Astrocyte (in vitro differentiated cells and primary cell): ENCODE measurements around the gene PDE6D. TPM values are rescaled to one million over a fixed set of nuclear protein-coding genes. Genes with fewer than 3 reads are reported as not detected.
A peak's percentile ranks its signal among the peaks of the same experiment; 100 is the strongest.

Source experiments
- DNase-seq: peaks from one replicate; pipeline ENCODE4 v3.0.0-alpha.2; 2010; ENCODE audit warnings: low read depth
- FAIRE-seq: peaks from 2 replicates; lab custom pipeline; 2011; peaks lifted over from hg19 to GRCh38; lab: Jason Lieb, UNC
- H2AFZ ChIP-seq: 2 replicates; pipeline ENCODE4 v1.6.0; 2012; ENCODE audit warnings: low read depth, low read length, inconsistent platforms
- H3K27ac ChIP-seq: 2 replicates; pipeline ENCODE4 v1.5.1; 2011; ENCODE audit warnings: low read depth, low read length, inconsistent platforms
- H3K27me3 ChIP-seq: 2 replicates; pipeline ENCODE4 v1.6.0; 2011; ENCODE audit warnings: low read length, inconsistent platforms; ENCODE audit not compliant: insufficient read depth
- H3K36me3 ChIP-seq: 2 replicates; pipeline ENCODE4 v1.5.1; 2011; ENCODE audit warnings: low read length, inconsistent platforms; ENCODE audit not compliant: insufficient read depth
- H3K4me1 ChIP-seq: 2 replicates; pipeline ENCODE4 v1.5.1; 2011; ENCODE audit warnings: low read length, inconsistent platforms; ENCODE audit not compliant: insufficient read depth
- H3K4me2 ChIP-seq: 2 replicates; pipeline ENCODE4 v1.6.0; 2012; ENCODE audit warnings: low read length, inconsistent platforms
- H3K4me3 ChIP-seq: 2 replicates; pipeline ENCODE4 v1.5.1; 2011; ENCODE audit warnings: low read depth, mild to moderate bottlenecking, low read length, inconsistent platforms; ENCODE audit not compliant: insufficient read depth
- H3K79me2 ChIP-seq: 2 replicates; pipeline ENCODE4 v1.6.0; 2012; ENCODE audit warnings: mild to moderate bottlenecking, low read length, inconsistent platforms; ENCODE audit not compliant: insufficient read depth
- H3K9ac ChIP-seq: 2 replicates; pipeline ENCODE4 v1.6.0; 2012; ENCODE audit warnings: mild to moderate bottlenecking, low read length, inconsistent platforms
- H3K9me3 ChIP-seq: 2 replicates; pipeline ENCODE4 v1.5.1; 2012; ENCODE audit warnings: low read depth, mild to moderate bottlenecking, low read length, inconsistent platforms; ENCODE audit not compliant: insufficient read depth
- H4K20me1 ChIP-seq: 2 replicates; pipeline ENCODE4 v1.6.0; 2012; ENCODE audit warnings: low read length, inconsistent platforms; ENCODE audit not compliant: insufficient read depth
- H3K27ac Mint-ChIP-seq: one replicate; pipeline ENCODE4 v1.8.0; 2021; ENCODE audit warnings: mild to moderate bottlenecking, mixed read lengths; ENCODE audit not compliant: unreplicated experiment
- H3K27me3 Mint-ChIP-seq: one replicate; pipeline ENCODE4 v1.8.0; 2021; ENCODE audit warnings: low read depth, mixed read lengths; ENCODE audit not compliant: unreplicated experiment
- H3K36me3 Mint-ChIP-seq: one replicate; pipeline ENCODE4 v1.8.0; 2021; ENCODE audit warnings: low read depth, mixed read lengths; ENCODE audit not compliant: unreplicated experiment
- H3K4me1 Mint-ChIP-seq: one replicate; pipeline ENCODE4 v1.8.0; 2021; ENCODE audit warnings: low read depth, mixed read lengths; ENCODE audit not compliant: unreplicated experiment
- H3K4me3 Mint-ChIP-seq: one replicate; pipeline ENCODE4 v1.8.0; 2021; ENCODE audit warnings: mild to moderate bottlenecking, moderate library complexity, mixed read lengths; ENCODE audit not compliant: unreplicated experiment
- H3K9me3 Mint-ChIP-seq: one replicate; pipeline ENCODE4 v1.8.0; 2021; ENCODE audit warnings: mild to moderate bottlenecking, mixed read lengths; ENCODE audit not compliant: unreplicated experiment
- CTCF ChIP-seq: IDR thresholded peaks from 2 replicates; pipeline ENCODE4 v1.5.1; 2011; ENCODE audit warnings: low read depth, mild to moderate bottlenecking, inconsistent platforms, low read length, moderate library complexity; ENCODE audit not compliant: insufficient read depth
- EZH2 ChIP-seq: IDR thresholded peaks from 2 replicates; pipeline ENCODE4 v1.6.1; 2012; ENCODE audit warnings: mild to moderate bottlenecking, low read length, inconsistent platforms; ENCODE audit not compliant: insufficient read depth
- total RNA-seq: library from RNA; stranded (reverse); gene quantifications from 2 replicates; pipeline ENCODE4 v1.2.1, GENCODE V29; 2021

The PDE6D gene
- total RNA-seq, 1 donor from 2014 or later: 19.0 TPM

GRCh38 chr2:231765496-231765929 lies 15.6 kb downstream of the PDE6D start:
- no peaks in the 10 kb centered on the region for H4K20me1 ChIP-seq
- Mint-ChIP-seq H3K36me3 (no peaks in the 10 kb centered on the region), H3K27ac (peak overlapping the region; percentile 37), H3K4me3 (no peak overlapping the region), H3K4me1 (peaks cover 27% of the 10 kb centered on the region), H3K9me3 (no peaks in the 10 kb centered on the region), H3K27me3 (no peaks in the 10 kb centered on the region)
- FAIRE-seq (no peak), DNase-seq (no peak)
- H3K9me3 ChIP-seq: no peaks in the 10 kb centered on the region
- H3K36me3 ChIP-seq: no peaks in the 10 kb centered on the region
- H3K4me1 ChIP-seq: peaks cover 3% of the 10 kb centered on the region
- no peak overlapping the region for H3K9ac ChIP-seq
- no peak overlapping the region for H3K4me2 ChIP-seq
- no peak overlapping the region for H3K27ac ChIP-seq
- no peak overlapping the region for H2AFZ ChIP-seq
- TF ChIP-seq EZH2 (no peak), CTCF (no peak)
- H3K4me3 ChIP-seq: no peak overlapping the region
- no peaks in the 10 kb centered on the region for H3K27me3 ChIP-seq
- no peaks in the 10 kb centered on the region for H3K79me2 ChIP-seq

- Histone ChIP-seq H3K27me3 (no peaks in the 10 kb centered on the region), H3K9ac (no peak overlapping the region), H3K4me1 (peaks cover 3% of the 10 kb centered on the region), H3K79me2 (no peaks in the 10 kb centered on the region), H3K36me3 (no peaks in the 10 kb centered on the region), H4K20me1 (no peaks in the 10 kb centered on the region), H3K27ac (no peak overlapping the region), H2AFZ (no peak overlapping the region), H3K4me3 (no peak overlapping the region), H3K9me3 (no peaks in the 10 kb centered on the region), H3K4me2 (no peak overlapping the region)
- FAIRE-seq: no peak
- Mint-ChIP-seq H3K27ac (peak overlapping the region; percentile 81), H3K36me3 (no peaks in the 10 kb centered on the region), H3K9me3 (no peaks in the 10 kb centered on the region), H3K27me3 (no peaks in the 10 kb centered on the region), H3K4me3 (peak overlapping the region; percentile 36), H3K4me1 (peaks cover 27% of the 10 kb centered on the region)
- TF ChIP-seq CTCF (no peak), EZH2 (no peak)
- peak; percentile 31 for DNase-seq
Observed at GRCh38 chr2:231764760-231765159, 16.3 kb downstream of the PDE6D start.

- Histone ChIP-seq H3K4me2 (no peak overlapping the region), H3K36me3 (no peaks in the 10 kb centered on the region), H3K4me1 (peaks cover 3% of the 10 kb centered on the region), H3K9ac (no peak overlapping the region), H3K79me2 (no peaks in the 10 kb centered on the region), H3K27me3 (no peaks in the 10 kb centered on the region), H3K27ac (no peak overlapping the region), H4K20me1 (no peaks in the 10 kb centered on the region), H2AFZ (no peak overlapping the region), H3K9me3 (no peaks in the 10 kb centered on the region), H3K4me3 (no peak overlapping the region)
- Mint-ChIP-seq H3K27me3 (no peaks in the 10 kb centered on the region), H3K4me3 (no peak overlapping the region), H3K36me3 (no peaks in the 10 kb centered on the region), H3K27ac (peak overlapping the region; percentile 58), H3K4me1 (peaks cover 27% of the 10 kb centered on the region), H3K9me3 (no peaks in the 10 kb centered on the region)
- no peak for TF ChIP-seq CTCF
- TF ChIP-seq EZH2: no peak
- FAIRE-seq (no peak), DNase-seq (no peak)
Observed at GRCh38 chr2:231764124-231764523, 17.0 kb downstream of the PDE6D start.
